Measurements from ENCODE around the gene CTIF.

- TF ChIP-seq CTCF (IDR thresholded peaks at IDR 0.05) (no peak), POLR2AphosphoS5 (IDR thresholded peaks at IDR 0.05) (no peak), POLR2A (IDR thresholded peaks at IDR 0.05) (no peak)
Measured at GRCh38 chr18:48754559-48754958, 215.7 kb downstream of the CTIF start.

All from transverse colon (tissue), 4 donors.